ENCODE results near the gene SNX24. TPM values are rescaled to one million over a fixed set of nuclear protein-coding genes. Genes with fewer than 3 reads are reported as not detected.

SNX24 gene
- total and polyA plus RNA-seq, 2 experiments from 2014 or later: 18.0 to 27.5 TPM

- TF ChIP-seq CREB1 (CRISPR knock-in tag; IDR thresholded peaks at IDR 0.05; ENCODE audit: low read depth): no peak
These were observed 32.1 kb downstream of the SNX24 start (continued) for GRCh38 chr5:122877518-122877917.

DNA sequence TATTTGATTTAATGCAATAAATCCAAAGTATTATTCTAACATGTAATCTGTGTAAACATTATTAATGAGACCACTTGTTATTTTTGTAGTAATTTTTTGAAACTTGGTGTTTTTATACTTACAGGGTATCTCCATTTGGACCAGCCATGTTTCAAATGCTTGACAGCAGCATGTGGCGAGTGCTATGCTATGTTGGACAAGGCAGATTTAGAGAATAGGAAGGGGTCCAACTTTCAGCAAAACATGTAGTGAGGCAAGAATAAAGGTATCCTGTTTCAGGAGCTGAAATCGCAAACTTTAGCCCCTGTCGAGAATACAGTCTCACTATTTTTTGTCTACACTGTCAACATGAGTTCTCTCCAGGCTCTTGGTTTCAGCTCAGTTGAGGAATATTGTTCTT, 33.7 kb downstream of the SNX24 start:
- no peak for ATAC-seq
- H3K9me3 Mint-ChIP-seq: no peaks in the 10 kb centered on the region
- Histone ChIP-seq H3F3A (replicated peaks; ENCODE audit: low read depth) (no peaks in the 10 kb centered on the region), H3K4me2 (no peak overlapping the region), H4K20me1 (replicated peaks; ENCODE audit: insufficient read depth) (no peaks in the 10 kb centered on the region), H3K27ac (ENCODE audit: low read depth) (no peak overlapping the region), H3K79me2 (replicated peaks; ENCODE audit: insufficient read depth) (no peaks in the 10 kb centered on the region; the same call in 1 of the 2 replicates), H2AFZ (no peak overlapping the region), H3K36me3 (ENCODE audit: insufficient read depth) (no peaks in the 10 kb centered on the region), H3K4me1 (ENCODE audit: insufficient read depth) (peaks cover 5% of the 10 kb centered on the region; the same call in 1 of the 2 replicates), H3K27me3 (ENCODE audit: insufficient read depth) (no peaks in the 10 kb centered on the region), H3K4me3 (no peak overlapping the region), H3K9me2 (ENCODE audit: insufficient read depth) (peaks cover 6% of the 10 kb centered on the region; the same call in 1 of the 2 replicates)
- H3K4me1 Mint-ChIP-seq: peaks cover 5% of the 10 kb centered on the region; the same call in 1 of the 3 replicates
- DNase-seq (ENCODE audit: low spot score): no peak
- no peak overlapping the region for H3K4me3 Mint-ChIP-seq
- peaks cover 2% of the 10 kb centered on the region for H3K27me3 Mint-ChIP-seq (ENCODE audit: insufficient read depth, low read depth, poor library complexity)
- TF ChIP-seq NANOG (IDR thresholded peaks at IDR 0.05; ENCODE audit: borderline replicate concordance): no peak
- no peak for TF ChIP-seq EZH2phosphoT487 (IDR thresholded peaks at IDR 0.05; ENCODE audit: unreplicated experiment)
- no peak for TF ChIP-seq REST (IDR thresholded peaks at IDR 0.05; ENCODE audit: unreplicated experiment)
- no peak for TF ChIP-seq ETS1 (IDR thresholded peaks at IDR 0.05)
- no peak for TF ChIP-seq CREB1 (CRISPR knock-in tag; IDR thresholded peaks at IDR 0.05; ENCODE audit: low read depth)
- TF ChIP-seq EZH2 (IDR thresholded peaks at IDR 0.05; ENCODE audit: low read depth, unreplicated experiment): no peak
- TF ChIP-seq STAT1 (IDR thresholded peaks at IDR 0.05; ENCODE audit: unreplicated experiment): no peak
- TF ChIP-seq, protein P1, sequence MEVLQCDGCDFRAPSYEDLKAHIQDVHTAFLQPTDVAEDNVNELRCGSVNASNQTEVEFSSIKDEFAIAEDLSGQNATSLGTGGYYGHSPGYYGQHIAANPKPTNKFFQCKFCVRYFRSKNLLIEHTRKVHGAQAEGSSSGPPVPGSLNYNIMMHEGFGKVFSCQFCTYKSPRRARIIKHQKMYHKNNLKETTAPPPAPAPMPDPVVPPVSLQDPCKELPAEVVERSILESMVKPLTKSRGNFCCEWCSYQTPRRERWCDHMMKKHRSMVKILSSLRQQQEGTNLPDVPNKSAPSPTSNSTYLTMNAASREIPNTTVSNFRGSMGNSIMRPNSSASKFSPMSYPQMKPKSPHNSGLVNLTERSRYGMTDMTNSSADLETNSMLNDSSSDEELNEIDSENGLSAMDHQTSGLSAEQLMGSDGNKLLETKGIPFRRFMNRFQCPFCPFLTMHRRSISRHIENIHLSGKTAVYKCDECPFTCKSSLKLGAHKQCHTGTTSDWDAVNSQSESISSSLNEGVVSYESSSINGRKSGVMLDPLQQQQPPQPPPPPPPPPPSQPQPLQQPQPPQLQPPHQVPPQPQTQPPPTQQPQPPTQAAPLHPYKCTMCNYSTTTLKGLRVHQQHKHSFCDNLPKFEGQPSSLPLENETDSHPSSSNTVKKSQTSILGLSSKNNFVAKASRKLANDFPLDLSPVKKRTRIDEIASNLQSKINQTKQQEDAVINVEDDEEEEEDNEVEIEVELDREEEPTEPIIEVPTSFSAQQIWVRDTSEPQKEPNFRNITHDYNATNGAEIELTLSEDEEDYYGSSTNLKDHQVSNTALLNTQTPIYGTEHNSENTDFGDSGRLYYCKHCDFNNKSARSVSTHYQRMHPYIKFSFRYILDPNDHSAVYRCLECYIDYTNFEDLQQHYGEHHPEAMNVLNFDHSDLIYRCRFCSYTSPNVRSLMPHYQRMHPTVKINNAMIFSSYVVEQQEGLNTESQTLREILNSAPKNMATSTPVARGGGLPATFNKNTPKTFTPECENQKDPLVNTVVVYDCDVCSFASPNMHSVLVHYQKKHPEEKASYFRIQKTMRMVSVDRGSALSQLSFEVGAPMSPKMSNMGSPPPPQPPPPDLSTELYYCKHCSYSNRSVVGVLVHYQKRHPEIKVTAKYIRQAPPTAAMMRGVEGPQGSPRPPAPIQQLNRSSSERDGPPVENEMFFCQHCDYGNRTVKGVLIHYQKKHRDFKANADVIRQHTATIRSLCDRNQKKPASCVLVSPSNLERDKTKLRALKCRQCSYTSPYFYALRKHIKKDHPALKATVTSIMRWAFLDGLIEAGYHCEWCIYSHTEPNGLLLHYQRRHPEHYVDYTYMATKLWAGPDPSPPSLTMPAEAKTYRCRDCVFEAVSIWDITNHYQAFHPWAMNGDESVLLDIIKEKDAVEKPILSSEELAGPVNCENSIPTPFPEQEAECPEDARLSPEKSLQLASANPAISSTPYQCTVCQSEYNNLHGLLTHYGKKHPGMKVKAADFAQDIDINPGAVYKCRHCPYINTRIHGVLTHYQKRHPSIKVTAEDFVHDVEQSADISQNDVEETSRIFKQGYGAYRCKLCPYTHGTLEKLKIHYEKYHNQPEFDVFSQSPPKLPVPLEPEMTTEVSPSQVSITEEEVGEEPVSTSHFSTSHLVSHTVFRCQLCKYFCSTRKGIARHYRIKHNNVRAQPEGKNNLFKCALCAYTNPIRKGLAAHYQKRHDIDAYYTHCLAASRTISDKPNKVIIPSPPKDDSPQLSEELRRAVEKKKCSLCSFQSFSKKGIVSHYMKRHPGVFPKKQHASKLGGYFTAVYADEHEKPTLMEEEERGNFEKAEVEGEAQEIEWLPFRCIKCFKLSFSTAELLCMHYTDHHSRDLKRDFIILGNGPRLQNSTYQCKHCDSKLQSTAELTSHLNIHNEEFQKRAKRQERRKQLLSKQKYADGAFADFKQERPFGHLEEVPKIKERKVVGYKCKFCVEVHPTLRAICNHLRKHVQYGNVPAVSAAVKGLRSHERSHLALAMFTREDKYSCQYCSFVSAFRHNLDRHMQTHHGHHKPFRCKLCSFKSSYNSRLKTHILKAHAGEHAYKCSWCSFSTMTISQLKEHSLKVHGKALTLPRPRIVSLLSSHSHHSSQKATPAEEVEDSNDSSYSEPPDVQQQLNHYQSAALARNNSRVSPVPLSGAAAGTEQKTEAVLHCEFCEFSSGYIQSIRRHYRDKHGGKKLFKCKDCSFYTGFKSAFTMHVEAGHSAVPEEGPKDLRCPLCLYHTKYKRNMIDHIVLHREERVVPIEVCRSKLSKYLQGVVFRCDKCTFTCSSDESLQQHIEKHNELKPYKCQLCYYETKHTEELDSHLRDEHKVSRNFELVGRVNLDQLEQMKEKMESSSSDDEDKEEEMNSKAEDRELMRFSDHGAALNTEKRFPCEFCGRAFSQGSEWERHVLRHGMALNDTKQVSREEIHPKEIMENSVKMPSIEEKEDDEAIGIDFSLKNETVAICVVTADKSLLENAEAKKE (CRISPR knock-in tag; IDR thresholded peaks at IDR 0.05): no peak
- no peak for TF ChIP-seq POLR2AphosphoS5 (IDR thresholded peaks at IDR 0.05; ENCODE audit: low read depth)
- H3K27ac Mint-ChIP-seq: no peak overlapping the region
- no peaks in the 10 kb centered on the region for H3K36me3 Mint-ChIP-seq (ENCODE audit: low read depth)

Data from GM23338 (cell line).